Activated naive CD4-positive, alpha-beta T cell treated with anti-CD3 and anti-CD28 coated beads, Interleukin-2, amount 50 U/mL, for 72 hours (primary cell): ENCODE data around the gene SYK. TPM values are rescaled to one million over a fixed set of nuclear protein-coding genes. Genes with fewer than 3 reads are reported as not detected.
A peak's percentile ranks its signal among the peaks of the same experiment; 100 is the strongest.

Experiments
- ATAC-seq, 2 donors: fragments of 150-1000 bp; cut with Tn5 transposase; 2 replicates each; pipeline ENCODE4 v1.10.0; 2021; ENCODE audit warnings: mild to moderate bottlenecking in 2 of 2, moderate library complexity in 2 of 2
- DNase-seq, 2 donors: peaks; one replicate each; pipeline ENCODE4 v3.0.0; 2021 to 2022; ENCODE audit warnings: low spot score in 2 of 2
- H3K27ac Mint-ChIP-seq, 2 donors: one replicate each; pipeline ENCODE4 v1.8.0; 2022; ENCODE audit warnings: mild to moderate bottlenecking in 2 of 2, mixed read lengths in 2 of 2
- H3K36me3 Mint-ChIP-seq, 2 donors: one replicate each; pipeline ENCODE4 v1.8.0; 2022; ENCODE audit warnings: mixed read lengths in 2 of 2
- H3K9me3 Mint-ChIP-seq, 2 donors: one replicate each; pipeline ENCODE4 v1.8.0; 2022; ENCODE audit warnings: mixed read lengths in 2 of 2
- total RNA-seq, 2 donors: library from RNA; stranded (reverse); gene quantifications; one replicate each; pipeline ENCODE4 v1.2.3, GENCODE V29; 2022

Gene SYK
- total RNA-seq, 2 donors from 2014 or later: 0.16 to 0.29 TPM

GRCh38 chr9:90834828-90835595, 33.4 kb downstream of the SYK start:
- Mint-ChIP-seq H3K9me3 (no peaks in the 10 kb centered on the region), H3K27ac (no peak overlapping the region), H3K36me3 (no peaks in the 10 kb centered on the region)
- no peak for ATAC-seq
- no peak for DNase-seq

- no peak for ATAC-seq
- no peaks in the 10 kb centered on the region for H3K9me3 Mint-ChIP-seq
- no peaks in the 10 kb centered on the region for H3K36me3 Mint-ChIP-seq
- no peak for DNase-seq
- H3K27ac Mint-ChIP-seq: no peak overlapping the region
Observed at GRCh38 chr9:90836411-90837080, 34.9 kb downstream of the SYK start.

- no peaks in the 10 kb centered on the region for H3K9me3 Mint-ChIP-seq
- no peak for ATAC-seq
- DNase-seq: no peak
- H3K36me3 Mint-ChIP-seq: no peaks in the 10 kb centered on the region
- H3K27ac Mint-ChIP-seq: no peak overlapping the region
Observed at GRCh38 chr9:90838098-90838497, 36.5 kb downstream of the SYK start.

- no peak for DNase-seq
Observed at GRCh38 chr9:90838581-90839154, 37.0 kb downstream of the SYK start.

GRCh38 chr9:90839183-90839728, 37.6 kb downstream of the SYK start:
- DNase-seq (no peak), ATAC-seq (no peak)
- Mint-ChIP-seq H3K36me3 (no peaks in the 10 kb centered on the region), H3K9me3 (no peaks in the 10 kb centered on the region), H3K27ac (no peak overlapping the region)

More at GRCh38 chr9:90838581-90839154, 37.0 kb downstream of the SYK start:
- Mint-ChIP-seq H3K36me3 (no peaks in the 10 kb centered on the region), H3K27ac (no peak overlapping the region), H3K9me3 (no peaks in the 10 kb centered on the region)
- no peak for ATAC-seq

GRCh38 chr9:90840696-90841095, 39.1 kb downstream of the SYK start:
- no peak overlapping the region for H3K27ac Mint-ChIP-seq
- no peak for ATAC-seq
- no peaks in the 10 kb centered on the region for H3K36me3 Mint-ChIP-seq
- no peak for DNase-seq
- no peaks in the 10 kb centered on the region for H3K9me3 Mint-ChIP-seq

- no peaks in the 10 kb centered on the region for H3K36me3 Mint-ChIP-seq
- ATAC-seq (no peak), DNase-seq (no peak)
- no peak overlapping the region for H3K27ac Mint-ChIP-seq
- H3K9me3 Mint-ChIP-seq: no peaks in the 10 kb centered on the region
Observed at GRCh38 chr9:90841213-90841612, 39.6 kb downstream of the SYK start.

GRCh38 chr9:90841615-90842014, 40.0 kb downstream of the SYK start:
- Mint-ChIP-seq H3K9me3 (no peaks in the 10 kb centered on the region), H3K36me3 (no peaks in the 10 kb centered on the region), H3K27ac (no peak overlapping the region)
- no peak for DNase-seq
- no peak for ATAC-seq

- ATAC-seq (no peak), DNase-seq (no peak)
- H3K9me3 Mint-ChIP-seq: no peaks in the 10 kb centered on the region
- no peaks in the 10 kb centered on the region for H3K36me3 Mint-ChIP-seq
- H3K27ac Mint-ChIP-seq: no peak overlapping the region
Observed at GRCh38 chr9:90842176-90842777, 40.7 kb downstream of the SYK start.

- ATAC-seq (no peak), DNase-seq (no peak)
- Mint-ChIP-seq H3K9me3 (no peaks in the 10 kb centered on the region), H3K36me3 (no peaks in the 10 kb centered on the region), H3K27ac (no peak overlapping the region)
Observed at GRCh38 chr9:90842996-90843395, 41.4 kb downstream of the SYK start.

GRCh38 chr9:90843525-90843924, 41.9 kb downstream of the SYK start:
- no peaks in the 10 kb centered on the region for H3K9me3 Mint-ChIP-seq
- ATAC-seq: no peak
- DNase-seq: no peak
- H3K36me3 Mint-ChIP-seq: no peaks in the 10 kb centered on the region
- no peak overlapping the region for H3K27ac Mint-ChIP-seq

GRCh38 chr9:90844326-90844725, 42.7 kb downstream of the SYK start:
- no peaks in the 10 kb centered on the region for H3K9me3 Mint-ChIP-seq
- no peaks in the 10 kb centered on the region for H3K36me3 Mint-ChIP-seq
- DNase-seq: no peak
- no peak overlapping the region for H3K27ac Mint-ChIP-seq
- no peak for ATAC-seq

- H3K9me3 Mint-ChIP-seq: no peaks in the 10 kb centered on the region
- ATAC-seq: no peak
- no peak overlapping the region for H3K27ac Mint-ChIP-seq
Observed at GRCh38 chr9:90846770-90847419, 45.3 kb downstream of the SYK start.

GRCh38 chr9:90847971-90848370, 46.4 kb downstream of the SYK start:
- ATAC-seq: no peak
- DNase-seq: no peak
- Mint-ChIP-seq H3K27ac (no peak overlapping the region), H3K9me3 (no peaks in the 10 kb centered on the region), H3K36me3 (no peaks in the 10 kb centered on the region)

More at GRCh38 chr9:90846770-90847419, 45.3 kb downstream of the SYK start:
- no peaks in the 10 kb centered on the region for H3K36me3 Mint-ChIP-seq
- DNase-seq: no peak

GRCh38 chr9:90848866-90849265, 47.2 kb downstream of the SYK start:
- ATAC-seq: no peak
- H3K36me3 Mint-ChIP-seq: no peaks in the 10 kb centered on the region
- no peak for DNase-seq
- H3K27ac Mint-ChIP-seq: no peak overlapping the region
- H3K9me3 Mint-ChIP-seq: no peaks in the 10 kb centered on the region

- H3K27ac Mint-ChIP-seq: no peak overlapping the region
- DNase-seq (no peak), ATAC-seq (no peak)
- H3K9me3 Mint-ChIP-seq: no peaks in the 10 kb centered on the region
- H3K36me3 Mint-ChIP-seq: no peaks in the 10 kb centered on the region
Observed at GRCh38 chr9:90851444-90851843, 49.8 kb downstream of the SYK start.

GRCh38 chr9:90853945-90854344, 52.3 kb downstream of the SYK start:
- Mint-ChIP-seq H3K27ac (peak overlapping the region in 1 of 2 donors; percentile 62), H3K36me3 (no peaks in the 10 kb centered on the region), H3K9me3 (no peaks in the 10 kb centered on the region)
- ATAC-seq: no peak
- DNase-seq: no peak
